ENCODE measurements around the gene EMSY. TPM values are rescaled to one million over a fixed set of nuclear protein-coding genes. Genes with fewer than 3 reads are reported as not detected.

EMSY gene
- total and polyA plus RNA-seq, 4 experiments from 2014 or later = 9.5 to 52.9 (median 34.9) TPM

DNA sequence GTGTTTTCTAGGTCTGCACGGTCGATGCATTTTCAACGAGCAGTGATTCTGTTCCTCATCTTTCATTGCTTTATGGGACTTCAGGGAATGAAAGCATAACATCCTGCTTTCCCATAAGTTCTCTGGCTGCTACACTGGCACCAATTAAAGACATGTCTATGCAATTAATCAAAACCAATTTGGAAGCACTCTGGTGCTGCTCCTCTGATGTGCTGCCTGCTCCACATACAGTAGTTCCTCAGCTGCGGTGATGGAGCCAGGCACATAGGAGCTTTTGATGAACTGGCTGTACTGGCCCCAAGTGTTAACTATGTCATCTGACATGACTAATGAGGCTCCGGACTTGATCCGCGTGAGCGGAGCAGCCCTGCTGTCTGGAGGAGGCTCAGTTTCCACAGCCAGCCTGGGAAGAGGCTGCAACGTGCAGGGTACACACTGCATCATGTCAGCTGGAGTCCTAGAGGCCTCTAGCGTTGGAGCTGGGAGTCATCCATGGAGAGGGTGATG lies 33.9 kb upstream of the EMSY start:
- Mint-ChIP-seq H3K9me3 (no peaks in the 10 kb centered on the region), H3K27ac (no peak overlapping the region), H3K4me1 (no peaks in the 10 kb centered on the region), H3K4me3 (no peak overlapping the region), H3K27me3 (peaks cover 4 to 5% of the 10 kb centered on the region in 2 donors), H3K36me3 (no peaks in the 10 kb centered on the region)
- intact Hi-C loops (cut with micrococcal nuclease) = no loop called here
- Histone ChIP-seq H3K36me3 (ENCODE audit: insufficient read depth, low read length) (no peaks in the 10 kb centered on the region), H3K4me3 (ENCODE audit: low read length in 2 of 2) (no peak overlapping the region), H3K27ac (ENCODE audit: low read depth, low read length) (no peak overlapping the region), H3K27me3 (ENCODE audit: insufficient read depth, low read length) (no peaks in the 10 kb centered on the region), H3K4me1 (ENCODE audit: insufficient read depth, low read length) (no peaks in the 10 kb centered on the region), H3K9me3 (ENCODE audit: control insufficient read depth in 1 of 2, low read length in 2 of 2) (no peaks in the 10 kb centered on the region)
- ChIA-PET POLR2A (ENCODE audit: partially characterized antibody) (no interaction called here), CTCF (ENCODE audit: partially characterized antibody) (no interaction called here)
- DNase-seq = no peak

DNA sequence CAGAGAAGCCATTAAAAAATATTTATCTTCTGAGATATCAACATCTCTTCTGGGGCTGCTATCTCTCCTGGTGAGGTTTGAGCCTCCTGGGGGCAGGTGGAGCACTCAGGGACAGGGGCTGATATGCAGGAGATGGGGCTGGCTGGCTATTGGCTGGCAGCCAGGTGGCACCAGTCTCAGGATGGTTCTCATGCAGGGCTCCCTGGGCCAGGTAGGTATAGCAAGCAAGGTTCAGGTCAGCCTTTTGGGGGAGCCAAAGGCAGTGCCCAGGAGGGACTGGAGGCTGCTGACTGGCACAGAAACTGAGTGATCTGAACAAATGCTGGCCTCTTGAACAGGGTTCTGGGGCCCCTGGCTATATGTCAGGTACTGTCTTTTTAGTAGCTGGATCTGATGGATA lies 29.7 kb upstream of the EMSY start:
- no peaks in the 10 kb centered on the region for H3K4me1 ChIP-seq (ENCODE audit: insufficient read depth, low read length)
- Mint-ChIP-seq H3K27me3 (peaks cover 11 to 12% of the 10 kb centered on the region in 2 donors), H3K27ac (no peak overlapping the region), H3K4me1 (no peaks in the 10 kb centered on the region), H3K36me3 (no peaks in the 10 kb centered on the region), H3K9me3 (no peaks in the 10 kb centered on the region), H3K4me3 (no peak overlapping the region)
- intact Hi-C loops (cut with micrococcal nuclease) = no loop called here
- no peak overlapping the region for H3K27ac ChIP-seq (ENCODE audit: low read depth, low read length)
- no peaks in the 10 kb centered on the region for H3K27me3 ChIP-seq (ENCODE audit: insufficient read depth, low read length)
- H3K4me3 ChIP-seq (ENCODE audit: low read length in 2 of 2) = no peak overlapping the region
- ChIA-PET POLR2A (ENCODE audit: partially characterized antibody) (no interaction called here), CTCF (ENCODE audit: partially characterized antibody) (no interaction called here)
- H3K36me3 ChIP-seq (ENCODE audit: insufficient read depth, low read length) = no peaks in the 10 kb centered on the region
- DNase-seq = no peak
- no peaks in the 10 kb centered on the region for H3K9me3 ChIP-seq (ENCODE audit: control insufficient read depth in 1 of 2, low read length in 2 of 2)

DNA sequence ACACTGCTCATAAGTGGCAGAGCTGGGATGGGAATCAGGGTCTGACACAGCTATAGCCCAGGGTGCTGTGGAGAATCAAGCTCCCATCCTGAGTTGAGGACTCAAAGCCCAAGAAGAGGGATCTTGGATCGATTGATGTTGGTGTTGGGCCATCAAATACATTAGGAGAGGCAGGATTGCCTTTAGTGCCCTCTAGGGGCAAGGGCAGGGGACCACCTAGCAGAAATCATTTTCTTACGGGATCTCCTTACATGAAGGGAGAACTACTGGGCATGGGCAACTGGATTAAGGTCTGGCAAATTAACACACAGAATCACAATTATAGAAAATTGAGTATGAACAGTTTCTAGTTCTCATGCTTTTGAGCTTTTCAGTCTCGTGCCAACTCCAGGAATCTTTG lies 24.9 kb upstream of the EMSY start:
- Histone ChIP-seq H3K9me3 (ENCODE audit: control insufficient read depth in 1 of 2, low read length in 2 of 2) (no peaks in the 10 kb centered on the region), H3K27me3 (ENCODE audit: insufficient read depth, low read length) (no peaks in the 10 kb centered on the region), H3K4me1 (ENCODE audit: insufficient read depth, low read length) (no peaks in the 10 kb centered on the region), H3K36me3 (ENCODE audit: insufficient read depth, low read length) (no peaks in the 10 kb centered on the region), H3K4me3 (ENCODE audit: low read length in 2 of 2) (no peak overlapping the region), H3K27ac (ENCODE audit: low read depth, low read length) (no peak overlapping the region)
- peak in 1 of 5 donors; percentile 4 for DNase-seq
- ChIA-PET POLR2A (ENCODE audit: partially characterized antibody) (no interaction called here), CTCF (ENCODE audit: partially characterized antibody) (interaction anchor here (0.7 to 2.0 kb wide), 8 partner anchors 8 to 212 kb away, joined by 3 to 11 read pairs (median 3); no protein-coding TSS in a partner anchor)
- H3K4me3 Mint-ChIP-seq = no peak overlapping the region
- no peaks in the 10 kb centered on the region for H3K9me3 Mint-ChIP-seq
- H3K36me3 Mint-ChIP-seq = no peaks in the 10 kb centered on the region
- no peak overlapping the region for H3K27ac Mint-ChIP-seq
- H3K4me1 Mint-ChIP-seq = peaks cover 0 to 6% (median 4%) of the 10 kb centered on the region in 4 donors
- intact Hi-C loops (cut with micrococcal nuclease) = no loop called here
- peaks cover 7% of the 10 kb centered on the region in 2 donors for H3K27me3 Mint-ChIP-seq

DNA sequence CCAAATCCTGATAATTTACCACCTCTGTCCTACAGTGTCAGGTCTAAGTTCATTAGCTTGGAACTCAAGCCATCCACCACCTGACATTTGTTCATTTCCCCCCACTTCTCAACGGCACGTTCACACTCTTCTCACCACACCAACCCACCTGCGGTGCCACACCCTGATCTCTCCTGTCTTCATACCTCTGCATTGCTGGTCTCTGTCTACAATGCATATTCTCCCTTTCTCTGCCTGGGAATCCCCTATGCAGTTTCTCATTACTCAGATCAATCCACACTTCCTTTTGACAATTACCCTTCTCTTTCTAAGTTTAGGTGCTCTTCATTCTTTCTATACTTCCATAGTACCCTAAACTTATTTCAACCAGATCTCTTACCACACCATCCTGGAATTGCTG lies 20.4 kb upstream of the EMSY start:
- no peak overlapping the region for H3K27ac ChIP-seq (ENCODE audit: low read depth, low read length)
- no peaks in the 10 kb centered on the region for H3K27me3 ChIP-seq (ENCODE audit: insufficient read depth, low read length)
- CTCF ChIA-PET (ENCODE audit: partially characterized antibody) = interaction anchor here (1.1 kb wide), 1 partner anchor 24 kb away, joined by 3 read pairs; no protein-coding TSS in a partner anchor
- no peaks in the 10 kb centered on the region for H3K36me3 ChIP-seq (ENCODE audit: insufficient read depth, low read length)
- no peak for DNase-seq
- H3K9me3 ChIP-seq (ENCODE audit: control insufficient read depth in 1 of 2, low read length in 2 of 2) = no peaks in the 10 kb centered on the region
- H3K4me1 ChIP-seq (ENCODE audit: insufficient read depth, low read length) = no peaks in the 10 kb centered on the region
- peaks cover 0 to 6% (median 4%) of the 10 kb centered on the region in 4 donors for H3K4me1 Mint-ChIP-seq
- peaks cover 0 to 3% of the 10 kb centered on the region in 2 donors for H3K36me3 Mint-ChIP-seq
- no peak overlapping the region for H3K4me3 ChIP-seq (ENCODE audit: low read length in 2 of 2)
- H3K27ac Mint-ChIP-seq = peak overlapping the region in 1 of 7 donors; percentile 33
- H3K4me3 Mint-ChIP-seq = no peak overlapping the region
- POLR2A ChIA-PET (ENCODE audit: partially characterized antibody) = no interaction called here
- intact Hi-C loops (cut with micrococcal nuclease) = no loop called here
- H3K27me3 Mint-ChIP-seq = peaks cover 0 to 5% of the 10 kb centered on the region in 2 donors
- no peaks in the 10 kb centered on the region for H3K9me3 Mint-ChIP-seq

DNA sequence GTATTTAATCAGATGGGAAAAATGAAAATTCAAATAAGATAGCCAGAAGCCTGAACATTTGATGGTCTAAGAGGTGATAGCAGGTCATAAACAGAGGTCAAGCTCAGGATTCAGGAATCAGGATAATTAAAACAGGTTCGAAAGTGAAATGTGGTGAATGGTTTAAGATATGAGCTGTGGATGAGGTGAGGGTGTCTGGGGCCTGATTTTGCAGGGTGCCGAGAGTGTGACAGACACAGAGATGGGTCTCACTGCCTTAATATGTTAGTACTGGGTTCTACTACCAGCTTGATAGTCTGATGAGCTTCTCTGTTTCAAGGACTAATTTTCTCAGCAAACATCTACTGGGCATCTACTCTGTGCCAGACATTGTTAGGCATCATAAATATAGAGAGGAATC lies 19.9 kb upstream of the EMSY start:
- intact Hi-C loops (cut with micrococcal nuclease) = no loop called here
- H3K27ac Mint-ChIP-seq = no peak overlapping the region

DNA sequence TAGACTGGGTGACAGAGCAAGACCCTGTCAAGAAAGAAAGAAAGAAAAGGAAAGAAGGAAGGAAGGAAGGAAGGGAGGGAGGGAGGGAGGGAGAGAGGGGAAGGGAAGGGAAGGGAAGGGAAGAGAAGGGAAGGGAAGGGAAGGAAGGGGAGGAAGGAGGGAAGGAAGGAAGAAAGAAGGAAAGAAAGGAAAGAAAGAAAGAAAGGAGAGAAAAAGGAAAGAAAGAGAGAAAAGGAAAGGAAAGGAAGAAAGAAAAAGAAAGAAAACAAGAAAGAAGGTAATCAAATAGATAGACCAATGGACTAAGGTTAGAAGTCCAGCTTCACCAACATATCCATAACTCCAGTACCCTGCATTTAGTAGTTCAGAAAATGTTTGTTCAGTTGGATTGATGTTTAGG lies 18.2 kb upstream of the EMSY start:
- ChIA-PET CTCF (ENCODE audit: partially characterized antibody) (no interaction called here), POLR2A (ENCODE audit: partially characterized antibody) (no interaction called here)
- Histone ChIP-seq H3K27ac (ENCODE audit: low read depth, low read length) (no peak overlapping the region), H3K27me3 (ENCODE audit: insufficient read depth, low read length) (no peaks in the 10 kb centered on the region), H3K4me1 (ENCODE audit: insufficient read depth, low read length) (no peaks in the 10 kb centered on the region), H3K4me3 (ENCODE audit: low read length in 2 of 2) (no peak overlapping the region), H3K36me3 (ENCODE audit: insufficient read depth, low read length) (no peaks in the 10 kb centered on the region), H3K9me3 (ENCODE audit: control insufficient read depth in 1 of 2, low read length in 2 of 2) (no peaks in the 10 kb centered on the region)
- Mint-ChIP-seq H3K4me1 (peaks cover 0 to 6% (median 4%) of the 10 kb centered on the region in 4 donors), H3K9me3 (no peaks in the 10 kb centered on the region), H3K27ac (no peak overlapping the region), H3K36me3 (peaks cover 0 to 3% of the 10 kb centered on the region in 2 donors), H3K27me3 (peaks cover 0 to 2% of the 10 kb centered on the region in 2 donors), H3K4me3 (no peak overlapping the region)
- intact Hi-C loops (cut with micrococcal nuclease) = no loop called here
- DNase-seq = no peak

More for the DNA sequence above, 19.9 kb upstream of the EMSY start:
- H3K27me3 Mint-ChIP-seq = peaks cover 0 to 4% of the 10 kb centered on the region in 2 donors
- DNase-seq = no peak
- H3K4me3 Mint-ChIP-seq = no peak overlapping the region
- no peaks in the 10 kb centered on the region for H3K27me3 ChIP-seq (ENCODE audit: insufficient read depth, low read length)
- H3K4me1 Mint-ChIP-seq = peaks cover 0 to 6% (median 4%) of the 10 kb centered on the region in 4 donors
- H3K36me3 Mint-ChIP-seq = peaks cover 0 to 3% of the 10 kb centered on the region in 2 donors
- ChIA-PET POLR2A (ENCODE audit: partially characterized antibody) (no interaction called here), CTCF (ENCODE audit: partially characterized antibody) (interaction anchor here (1.1 kb wide), 1 partner anchor 24 kb away, joined by 3 read pairs; no protein-coding TSS in a partner anchor)
- H3K36me3 ChIP-seq (ENCODE audit: insufficient read depth, low read length) = no peaks in the 10 kb centered on the region
- H3K9me3 Mint-ChIP-seq = no peaks in the 10 kb centered on the region
- H3K9me3 ChIP-seq (ENCODE audit: control insufficient read depth in 1 of 2, low read length in 2 of 2) = no peaks in the 10 kb centered on the region
- H3K27ac ChIP-seq (ENCODE audit: low read depth, low read length) = no peak overlapping the region
- H3K4me1 ChIP-seq (ENCODE audit: insufficient read depth, low read length) = no peaks in the 10 kb centered on the region
- H3K4me3 ChIP-seq (ENCODE audit: low read length in 2 of 2) = no peak overlapping the region

DNA sequence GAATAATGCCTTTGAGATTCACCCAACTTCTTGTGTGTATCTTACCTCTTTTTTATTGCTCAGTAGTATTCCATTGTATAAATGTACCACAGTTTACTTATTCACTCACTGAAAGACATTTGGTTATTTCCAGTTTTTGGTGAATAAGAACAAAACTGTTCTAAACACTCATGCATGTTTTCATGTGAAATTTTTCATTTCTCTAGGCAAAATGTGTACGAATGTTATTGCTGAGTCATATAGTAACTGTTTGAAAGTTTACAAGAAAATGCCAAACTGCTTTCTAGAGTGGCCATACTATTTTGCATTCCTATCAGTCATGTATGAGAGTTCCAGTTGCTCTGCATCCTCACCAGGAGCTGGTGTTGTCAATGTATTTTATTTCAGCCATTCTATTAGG lies 8.8 kb upstream of the EMSY start:
- ChIA-PET CTCF (ENCODE audit: partially characterized antibody) (interaction anchor here (0.5 kb wide), 1 partner anchor 10 kb away, joined by 4 read pairs; no protein-coding TSS in a partner anchor), POLR2A (ENCODE audit: partially characterized antibody) (no interaction called here)
- no peaks in the 10 kb centered on the region for H3K9me3 ChIP-seq (ENCODE audit: control insufficient read depth in 1 of 2, low read length in 2 of 2)
- H3K27me3 ChIP-seq (ENCODE audit: insufficient read depth, low read length) = no peaks in the 10 kb centered on the region
- no peaks in the 10 kb centered on the region for H3K36me3 ChIP-seq (ENCODE audit: insufficient read depth, low read length)
- no peak overlapping the region for H3K4me3 ChIP-seq (ENCODE audit: low read length in 2 of 2)
- intact Hi-C loops (cut with micrococcal nuclease) = no loop called here
- H3K27ac Mint-ChIP-seq = no peak overlapping the region
- H3K27me3 Mint-ChIP-seq = no peaks in the 10 kb centered on the region
- peaks cover 0 to 2% (median under 1%) of the 10 kb centered on the region in 4 donors for H3K4me1 Mint-ChIP-seq
- H3K27ac ChIP-seq (ENCODE audit: low read depth, low read length) = no peak overlapping the region
- no peak overlapping the region for H3K4me3 Mint-ChIP-seq
- H3K4me1 ChIP-seq (ENCODE audit: insufficient read depth, low read length) = no peaks in the 10 kb centered on the region
- H3K9me3 Mint-ChIP-seq = no peaks in the 10 kb centered on the region
- no peak for DNase-seq
- peaks cover 0 to 2% of the 10 kb centered on the region in 2 donors for H3K36me3 Mint-ChIP-seq

Measured in CD4-positive, alpha-beta memory T cell (primary cell).